ENCODE data around the gene KCNJ11. TPM values are rescaled to one million over a fixed set of nuclear protein-coding genes. Genes with fewer than 3 reads are reported as not detected.

Gene KCNJ11
- total and polyA plus RNA-seq, 2 of the 4 experiments (the other 2 are of a cell fraction): not detected

DNA sequence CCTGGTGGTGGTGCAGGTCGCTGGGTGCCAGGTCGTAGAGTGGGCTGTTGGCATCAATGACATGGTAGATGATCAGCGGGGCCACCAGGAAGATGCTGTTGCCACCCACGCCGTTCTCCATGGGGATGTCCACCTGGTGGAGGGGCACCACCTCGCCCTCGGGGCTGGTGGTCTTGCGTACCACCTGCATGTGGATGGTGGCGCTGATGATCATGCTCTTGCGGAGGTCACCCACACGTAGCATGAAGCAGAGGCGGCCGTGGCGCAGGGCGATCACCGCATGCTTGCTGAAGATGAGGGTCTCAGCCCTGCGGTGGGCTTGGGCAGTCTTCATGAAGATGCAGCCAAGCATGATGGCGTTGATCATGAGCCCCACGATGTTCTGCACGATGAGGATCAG is 1.2 kb downstream of the KCNJ11 start:
- Histone ChIP-seq H3K4ac (ENCODE audit: low read depth, low read length) (no peak overlapping the region), H2BK5ac (ENCODE audit: low read depth, low read length, poor library complexity, severe bottlenecking) (no peak overlapping the region), H4K20me1 (ENCODE audit: insufficient read depth, low read length) (no peaks in the 10 kb centered on the region), H3K14ac (replicated peaks; ENCODE audit: low read depth, low read length) (no peak overlapping the region), H2BK15ac (ENCODE audit: low read depth, low read length) (no peak overlapping the region), H3K4me2 (ENCODE audit: low read depth, low read length) (no peak overlapping the region), H3K27me3 (ENCODE audit: control insufficient read depth, insufficient read depth, low read length) (peaks cover 24% of the 10 kb centered on the region; the same call in 1 of the 2 replicates), H3K79me1 (ENCODE audit: low read depth in 1 of 2, low read length in 2 of 2) (no peaks in the 10 kb centered on the region), H4K91ac (ENCODE audit: insufficient read depth, low read depth, low read length) (no peak overlapping the region), H2AFZ (replicated peaks; ENCODE audit: low read length, poor library complexity) (no peak overlapping the region), H3K9me1 (ENCODE audit: insufficient read depth, low read length) (peaks cover 8% of the 10 kb centered on the region), H3K4me3 (ENCODE audit: insufficient read depth, low read depth, low read length) (no peak overlapping the region), H3K23ac (ENCODE audit: low read depth, low read length) (no peak overlapping the region), H3K36me3 (ENCODE audit: control insufficient read depth, insufficient read depth, low read length) (no peaks in the 10 kb centered on the region), H2BK20ac (ENCODE audit: low read depth, low read length) (no peak overlapping the region), H2BK120ac (ENCODE audit: low read depth, low read length) (no peak overlapping the region), H3K4me1 (ENCODE audit: control insufficient read depth, insufficient read depth, low read length) (no peaks in the 10 kb centered on the region; the same call in 1 of the 2 replicates), H4K5ac (ENCODE audit: low read depth, low read length) (no peak overlapping the region), H3K9ac (ENCODE audit: low read depth, low read length) (no peak overlapping the region), H3K18ac (ENCODE audit: low read depth, low read length) (no peak overlapping the region), H2AK9ac (replicated peaks; ENCODE audit: low read depth, low read length, poor library complexity) (peak overlapping the region; percentile 19), H4K8ac (ENCODE audit: low read depth in 2 of 2, low read length in 2 of 2) (no peak overlapping the region), H3K56ac (ENCODE audit: extremely low read depth, insufficient read depth, low read length) (no peak overlapping the region), H3K27ac (ENCODE audit: insufficient read depth, low read length) (no peak overlapping the region), H3K9me3 (ENCODE audit: control insufficient read depth, insufficient read depth, low read length) (no peaks in the 10 kb centered on the region), H2AK5ac (ENCODE audit: low read depth, low read length) (no peak overlapping the region)
- DNase-seq: no peak
- ChIA-PET CTCF (interaction anchor here (0.5 to 1.2 kb wide), 5 partner anchors 26 to 180 kb away, joined by 3 read pairs; partner anchors contain the start of gene PIK3C2A), POLR2A (ENCODE audit: unreplicated experiment) (no interaction called here)
- WGBS, 2 experiments (ENCODE audit: extremely low coverage in 2 of 2, insufficient read length in 1 of 2): 98% methylated on average over 17 of the region's 20 CpGs; no CpG with 5 or more reads in 1 of the 2 experiments
- dilution Hi-C loops (cut with HindIII; ENCODE audit: low sequenced_read_pairs, unreplicated experiment): no loop called here
- no TSS peak for BruUV-seq (replicated peaks)
- intact Hi-C loops (cut with micrococcal nuclease): no loop called here
- TF ChIP-seq MAZ (IDR thresholded peaks at IDR 0.05; ENCODE audit: borderline replicate concordance, low read depth, low read length): no peak
- no peak for TF ChIP-seq RCOR1 (IDR thresholded peaks at IDR 0.05; ENCODE audit: insufficient replicate concordance, low read length)
- TF ChIP-seq SMC3 (IDR thresholded peaks at IDR 0.05; ENCODE audit: low read depth, low read length): no peak
- in situ Hi-C loops (cut with MboI; ENCODE audit: low sequenced_read_pairs): no loop called here
- ATAC-seq (ENCODE audit: low read depth): no peak
